HG02970 (cell line): ENCODE data around the gene HERC3.
"Not testable (repeated sequence)": the region's sequence is repeated elsewhere in the genome, so short reads cannot be mapped to it uniquely, and the experiment has no call there.

Source experiments
- ATAC-seq: cut with Tn5 transposase; IDR thresholded peaks from one replicate; pipeline ENCODE4 v1.9.1; 2021; ENCODE audit warnings: mild to moderate bottlenecking, moderate library complexity, moderate number of reproducible peaks; ENCODE audit not compliant: unreplicated experiment, low FRiP score

HERC3 gene

GRCh38 chr4:88605736-88606135 is 13.5 kb downstream of the HERC3 start:
- ATAC-seq = no peak

- ATAC-seq = no peak
These were observed 14.6 kb downstream of the HERC3 start for GRCh38 chr4:88606832-88607231.

GRCh38 chr4:88609387-88609786 is 17.1 kb downstream of the HERC3 start:
- ATAC-seq = no peak

GRCh38 chr4:88609794-88610193 is 17.5 kb downstream of the HERC3 start:
- not testable (repeated sequence) for ATAC-seq

- no peak for ATAC-seq
These were observed 18.5 kb downstream of the HERC3 start for GRCh38 chr4:88610771-88611170.

- no peak for ATAC-seq
These were observed 21.2 kb downstream of the HERC3 start for GRCh38 chr4:88613417-88613875.

GRCh38 chr4:88614058-88614457 is 21.8 kb downstream of the HERC3 start:
- ATAC-seq = no peak

- no peak for ATAC-seq
These were observed 24.2 kb downstream of the HERC3 start for GRCh38 chr4:88616275-88617150.

- ATAC-seq = no peak
These were observed 26.7 kb downstream of the HERC3 start for GRCh38 chr4:88618782-88619485.

GRCh38 chr4:88619971-88620370 is 27.7 kb downstream of the HERC3 start:
- no peak for ATAC-seq

- ATAC-seq = no peak
These were observed 29.6 kb downstream of the HERC3 start for GRCh38 chr4:88621763-88622327.

GRCh38 chr4:88623097-88623496 is 30.8 kb downstream of the HERC3 start:
- ATAC-seq = no peak

GRCh38 chr4:88628746-88629145 is 36.5 kb downstream of the HERC3 start:
- no peak for ATAC-seq

- no peak for ATAC-seq
These were observed 37.5 kb downstream of the HERC3 start for GRCh38 chr4:88629826-88630225.

GRCh38 chr4:88630756-88631155 is 38.5 kb downstream of the HERC3 start:
- no peak for ATAC-seq

- no peak for ATAC-seq
These were observed 51.7 kb downstream of the HERC3 start for GRCh38 chr4:88643932-88644331.

GRCh38 chr4:88645994-88646393 is 53.7 kb downstream of the HERC3 start:
- no peak for ATAC-seq

GRCh38 chr4:88646528-88647280 is 54.4 kb downstream of the HERC3 start:
- ATAC-seq = no peak

GRCh38 chr4:88649716-88650115 is 57.4 kb downstream of the HERC3 start:
- no peak for ATAC-seq

GRCh38 chr4:88653371-88653946 is 61.2 kb downstream of the HERC3 start:
- no peak for ATAC-seq
